GM21619 (cell line): ENCODE data around the gene KCNMA1.
"Not testable (repeated sequence)": the region's sequence is repeated elsewhere in the genome, so short reads cannot be mapped to it uniquely, and the experiment has no call there.

ENCODE experiments used
- ATAC-seq: cut with Tn5 transposase; IDR thresholded peaks from one replicate; pipeline ENCODE4 v1.9.1; 2021; ENCODE audit not compliant: unreplicated experiment

KCNMA1 gene

DNA sequence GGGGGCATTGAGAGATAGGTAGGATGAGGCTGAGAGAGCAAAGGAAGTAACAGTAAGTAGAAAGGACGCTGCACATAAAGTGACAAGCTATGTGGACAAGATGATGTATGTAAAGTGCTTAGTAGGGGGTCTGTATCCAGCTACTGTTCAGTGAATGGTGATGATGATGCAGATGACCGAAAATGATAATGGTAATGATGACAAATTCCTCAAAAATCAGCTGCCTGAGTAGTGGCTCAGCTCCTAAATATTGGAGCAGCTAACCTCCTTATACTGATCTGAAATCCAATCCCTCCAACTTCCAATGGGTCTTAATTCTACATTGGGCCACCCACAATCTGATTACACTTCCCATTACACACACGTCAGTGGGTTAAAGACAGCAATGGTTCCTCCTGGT is 27.1 kb upstream of the KCNMA1 start:
- ATAC-seq: no peak

DNA sequence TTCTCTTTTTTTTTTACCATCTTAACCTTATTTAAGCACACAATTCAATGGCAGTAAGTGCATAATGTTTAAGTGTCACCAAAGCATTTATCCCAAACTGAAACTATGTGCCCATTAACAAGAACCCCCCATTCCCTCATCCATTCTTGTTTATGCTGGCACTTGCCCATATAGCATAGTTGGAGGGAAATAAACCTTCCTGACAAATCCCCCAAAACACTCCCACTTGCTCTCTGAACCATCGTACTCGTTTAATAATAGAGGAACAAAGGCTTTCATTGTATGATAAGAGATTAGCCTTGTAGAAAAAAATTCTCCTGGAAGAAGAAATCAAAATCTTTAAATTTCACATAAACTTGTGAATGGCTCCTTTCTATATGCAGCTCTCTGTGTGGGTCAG is 26.4 kb upstream of the KCNMA1 start:
- ATAC-seq: no peak

DNA sequence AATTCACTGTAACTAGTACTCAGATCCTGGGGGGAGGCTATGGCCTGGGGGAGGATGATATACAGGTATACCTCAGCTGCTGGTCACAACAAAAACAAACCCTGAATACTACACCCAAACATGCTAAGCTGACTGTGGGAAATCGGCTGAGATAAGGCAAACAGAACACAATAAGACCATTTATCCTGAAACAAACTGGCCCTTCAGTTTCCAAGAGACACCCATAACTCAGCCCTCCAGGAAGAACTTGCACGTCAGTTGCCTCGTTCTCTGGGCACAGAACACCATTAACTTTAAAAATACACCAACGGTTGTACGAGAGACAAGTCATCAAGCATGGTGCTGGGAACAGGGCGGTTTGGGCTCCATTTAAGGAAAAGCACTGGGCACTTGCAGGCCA is 24.1 kb upstream of the KCNMA1 start:
- ATAC-seq: no peak

DNA sequence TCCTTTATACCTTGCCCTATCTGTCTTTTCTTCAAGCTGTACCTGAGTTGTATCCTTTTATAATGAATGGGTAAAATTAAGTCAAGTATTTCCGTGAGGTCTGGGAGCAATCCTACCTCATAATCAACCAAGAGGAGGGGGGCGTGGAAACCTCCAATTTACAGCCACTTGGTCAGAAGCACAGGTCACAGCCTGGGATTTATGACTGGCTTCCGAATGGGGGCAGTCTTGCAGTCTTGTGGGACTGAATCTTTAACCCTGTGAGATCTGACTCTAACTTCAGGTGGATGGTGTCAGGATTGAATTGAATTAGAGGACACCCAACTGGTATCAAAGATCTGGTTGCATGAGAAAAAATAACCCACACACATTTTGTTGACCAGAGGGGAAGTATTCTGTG is 23.5 kb upstream of the KCNMA1 start:
- ATAC-seq: no peak

DNA sequence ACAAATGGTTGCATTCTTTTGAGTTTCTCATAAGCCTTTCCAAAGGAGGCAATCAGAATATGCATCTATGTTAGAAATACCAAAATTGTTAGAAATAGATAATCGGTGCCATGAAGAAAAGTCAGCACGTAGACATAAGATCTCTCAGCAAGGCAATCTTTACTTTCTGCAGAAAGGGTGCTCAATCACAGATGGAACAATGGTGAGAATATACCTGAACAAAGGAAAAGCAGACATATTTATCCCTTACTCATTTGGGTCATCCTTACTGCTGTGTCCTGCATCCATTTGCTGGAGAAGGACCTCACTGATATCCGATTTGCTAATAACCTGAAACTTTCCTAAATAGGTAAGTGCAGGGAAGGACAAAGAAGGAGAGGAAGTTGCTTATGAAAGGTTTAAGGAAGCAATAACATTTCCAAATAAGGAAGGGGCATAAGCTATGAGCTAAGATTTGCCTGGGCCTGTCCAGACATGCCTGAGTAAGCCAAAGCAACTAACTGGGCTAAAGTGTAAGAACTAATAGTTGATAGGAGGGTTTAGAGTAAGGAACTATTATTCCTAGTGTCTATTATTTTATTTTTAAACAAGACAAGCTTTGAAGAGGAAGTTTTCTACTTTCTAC is 21.6 kb upstream of the KCNMA1 start:
- not testable (repeated sequence) for ATAC-seq

DNA sequence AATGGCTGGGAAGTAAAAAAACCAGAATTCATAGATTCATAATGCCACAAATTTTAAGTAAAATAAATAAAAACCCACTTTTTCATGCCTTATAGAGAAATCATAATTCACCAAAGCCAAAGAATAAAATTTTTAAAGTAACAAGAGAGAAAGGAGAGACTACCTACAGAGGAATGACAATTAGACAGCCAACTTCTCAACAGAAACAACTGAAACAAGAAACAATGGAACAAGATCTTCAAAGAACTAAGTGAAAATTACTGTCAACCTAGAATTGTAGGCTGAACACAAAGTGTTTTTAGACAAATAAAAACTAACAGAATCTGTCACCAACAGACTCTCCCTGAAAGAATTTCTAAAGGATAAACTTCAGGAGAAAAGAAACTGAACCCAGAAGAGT is 15.6 kb upstream of the KCNMA1 start:
- no peak for ATAC-seq

DNA sequence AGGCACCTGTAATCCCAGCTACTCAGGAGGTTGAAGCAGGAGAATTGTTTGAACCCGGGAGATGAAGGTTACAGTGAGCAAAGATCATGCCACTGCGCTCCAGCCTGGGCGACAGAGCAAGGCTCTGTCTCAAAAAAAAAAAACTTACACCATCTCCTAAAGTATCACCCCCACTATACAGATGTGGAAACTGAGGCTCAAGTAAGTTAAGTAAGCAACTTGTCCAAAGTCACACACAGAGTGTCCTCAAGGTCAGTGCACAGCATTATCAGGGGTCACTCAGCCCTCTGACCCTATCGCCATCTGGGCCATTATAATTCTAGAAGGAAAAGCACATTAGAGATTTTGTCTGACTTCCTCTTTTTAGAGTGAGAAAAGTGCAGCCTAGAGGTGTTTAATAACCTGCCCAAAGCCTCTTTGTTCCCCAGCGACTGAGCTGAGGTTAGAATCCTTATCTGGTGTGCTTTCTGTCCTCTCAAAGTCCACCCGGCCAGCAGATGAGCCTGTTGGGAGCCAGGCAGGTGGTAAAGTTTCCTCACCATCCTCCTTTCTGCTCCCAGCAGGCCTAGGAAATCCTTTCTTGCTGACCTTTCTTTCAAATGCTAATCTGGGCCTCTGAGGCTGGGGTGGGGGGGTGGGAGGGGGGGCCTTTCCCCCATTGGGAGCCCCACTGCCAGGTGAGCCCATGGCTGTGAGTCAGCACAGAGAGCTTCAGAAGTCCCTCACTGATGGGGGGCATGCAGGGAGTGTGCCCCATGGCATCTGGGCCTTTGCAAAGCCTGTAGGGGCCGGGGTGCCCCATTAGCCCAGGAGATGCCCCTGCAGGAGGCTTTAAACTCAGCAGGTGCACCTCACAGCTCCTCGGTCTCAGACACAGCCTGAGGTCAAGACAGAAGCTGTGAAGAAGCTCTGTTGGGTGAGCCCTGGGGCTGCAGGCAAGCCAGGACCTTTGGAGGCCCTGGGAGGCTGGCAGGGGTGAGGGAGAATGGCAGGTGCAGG is 12.0 kb upstream of the KCNMA1 start:
- ATAC-seq: peak; percentile 53

DNA sequence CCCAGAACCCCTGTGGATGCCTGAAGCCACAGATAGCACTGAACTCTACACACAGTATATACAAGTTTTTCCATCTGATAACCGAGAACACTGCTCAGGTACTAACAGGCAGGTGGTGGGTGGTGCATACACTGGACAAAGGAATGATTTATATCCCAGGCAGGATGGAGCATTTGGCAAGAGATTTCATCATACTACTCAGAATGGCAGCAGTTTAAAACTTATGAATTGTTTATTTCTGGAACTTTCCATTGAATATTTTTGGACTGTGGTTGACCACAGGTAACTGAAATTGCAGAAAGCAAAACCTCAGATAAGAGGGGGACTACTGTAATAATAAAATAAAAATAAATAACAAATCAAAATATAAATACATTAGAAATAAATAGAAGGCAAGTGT is 10.9 kb upstream of the KCNMA1 start:
- ATAC-seq: no peak

DNA sequence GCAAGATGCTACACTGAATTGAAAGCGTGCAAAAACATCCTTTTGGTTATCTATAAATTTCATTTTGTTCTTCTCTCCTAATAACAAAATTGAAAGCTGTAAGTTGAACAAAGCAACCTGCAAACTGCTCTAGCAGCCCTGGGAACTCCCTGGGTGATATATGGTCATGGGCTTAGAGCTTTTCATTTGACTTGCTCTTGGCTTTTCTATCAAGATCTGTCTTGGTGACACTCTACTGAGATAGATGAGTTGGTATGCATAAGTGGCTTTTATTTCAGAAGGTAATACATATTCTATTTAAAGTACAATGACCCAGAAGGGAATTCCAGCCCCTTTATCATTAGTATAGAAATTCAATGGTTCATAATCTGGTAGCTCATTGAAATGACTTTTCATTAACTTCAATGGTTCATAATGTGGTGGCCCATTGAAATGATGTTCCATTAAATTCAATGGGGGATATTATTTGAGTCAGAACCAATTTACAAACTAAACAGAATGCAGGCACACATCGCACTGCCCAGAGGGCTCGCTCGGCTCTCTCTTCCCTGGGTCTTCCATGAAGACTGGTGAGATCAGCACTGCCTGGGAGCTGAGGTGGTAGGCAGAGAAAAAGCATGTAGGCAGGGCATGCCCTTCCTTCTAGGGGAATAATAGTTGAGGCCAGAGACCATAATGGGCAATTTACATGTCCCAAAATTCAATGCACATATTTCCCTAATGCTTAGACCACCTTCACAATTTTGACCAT is 10.1 kb upstream of the KCNMA1 start:
- ATAC-seq: no peak

DNA sequence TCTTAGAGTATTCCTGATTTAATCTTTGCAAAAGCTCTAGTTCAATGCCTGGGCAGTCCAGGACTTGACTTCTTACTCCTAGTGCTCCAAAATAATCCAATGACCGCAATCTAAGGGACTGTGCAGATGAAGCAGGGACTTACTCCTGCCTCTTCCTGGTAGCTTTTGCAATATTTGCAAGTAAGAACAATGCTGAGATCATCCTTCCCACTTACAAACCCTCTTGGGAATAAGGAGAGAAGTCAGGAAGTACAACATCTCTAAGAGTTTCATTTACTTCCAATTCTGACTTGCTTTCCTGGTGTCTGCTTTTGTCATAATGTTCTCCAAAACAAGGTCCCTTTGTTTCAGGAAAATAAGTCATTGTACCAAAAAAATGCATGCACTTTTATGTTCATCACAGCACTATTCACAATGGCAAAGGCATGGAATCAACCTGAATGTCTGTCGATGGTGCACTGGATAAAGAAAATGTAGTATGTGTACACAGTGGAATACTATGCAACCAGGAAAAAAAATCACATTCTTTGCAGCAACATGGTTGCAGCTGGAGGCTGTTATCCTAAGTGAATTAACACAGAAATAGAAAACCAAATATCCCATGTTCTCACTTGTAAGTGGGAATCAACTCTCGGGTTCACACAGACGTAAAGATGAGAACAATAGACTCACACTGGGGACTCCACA is 7.1 kb upstream of the KCNMA1 start:
- ATAC-seq: no peak

DNA sequence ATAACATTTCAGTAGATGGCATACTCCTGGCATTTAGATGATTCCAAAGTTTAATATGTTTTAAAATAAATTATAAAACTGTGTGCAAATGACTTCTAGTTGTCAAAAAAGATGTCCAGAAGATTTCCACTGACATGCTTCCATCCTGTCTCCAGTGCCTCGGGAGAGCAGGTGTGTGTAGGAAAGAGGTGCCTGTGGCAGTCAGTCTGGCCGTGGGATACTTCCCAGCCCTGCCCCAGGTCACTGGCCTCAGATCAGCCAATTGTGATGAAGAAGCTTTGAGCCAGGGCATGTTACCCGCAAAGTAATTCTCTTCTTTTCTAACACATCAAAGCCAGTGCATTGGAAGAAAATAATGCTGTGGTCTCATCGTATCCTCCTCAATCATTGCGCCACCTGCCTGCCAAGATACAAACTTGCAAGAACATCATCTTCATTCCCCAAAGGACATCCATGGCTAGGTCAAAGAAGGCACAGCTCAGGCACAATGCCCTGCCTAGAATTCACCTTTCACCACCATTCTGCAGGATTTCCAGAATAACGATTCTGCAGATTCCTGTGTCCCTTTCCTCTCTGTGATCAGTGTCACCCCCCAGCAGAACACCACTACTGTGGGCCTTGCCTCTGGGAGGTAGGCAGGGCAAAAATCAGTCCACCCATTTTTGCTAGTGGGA is 6.3 kb upstream of the KCNMA1 start:
- no peak for ATAC-seq

DNA sequence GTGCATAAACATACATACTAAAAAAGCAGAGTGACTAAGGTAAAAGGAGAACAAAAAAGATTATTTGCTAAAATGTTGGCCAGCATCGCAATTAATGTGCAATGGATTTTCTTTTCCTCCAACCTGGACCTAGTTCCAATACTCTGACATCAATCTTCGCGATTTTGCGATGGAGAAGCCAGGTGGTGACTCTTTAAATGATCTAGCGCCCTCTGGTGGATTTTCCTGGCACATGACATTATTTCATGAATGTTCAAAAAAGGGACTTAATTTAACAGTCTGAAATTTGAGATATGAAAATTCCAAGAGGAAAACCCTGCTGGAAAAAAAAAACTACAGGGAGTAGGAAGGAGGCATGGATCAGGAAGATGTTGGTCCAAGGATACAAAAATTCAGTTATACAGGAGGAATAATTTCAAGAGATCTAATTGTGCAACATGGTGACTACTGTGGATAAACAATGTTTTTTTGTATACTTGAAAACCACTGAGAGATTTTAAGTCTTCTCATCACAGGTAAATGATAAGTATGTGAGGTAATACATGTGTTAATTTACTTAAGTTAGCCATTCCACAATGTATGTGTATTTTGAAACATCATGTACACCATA is 4.3 kb upstream of the KCNMA1 start:
- ATAC-seq: no peak

DNA sequence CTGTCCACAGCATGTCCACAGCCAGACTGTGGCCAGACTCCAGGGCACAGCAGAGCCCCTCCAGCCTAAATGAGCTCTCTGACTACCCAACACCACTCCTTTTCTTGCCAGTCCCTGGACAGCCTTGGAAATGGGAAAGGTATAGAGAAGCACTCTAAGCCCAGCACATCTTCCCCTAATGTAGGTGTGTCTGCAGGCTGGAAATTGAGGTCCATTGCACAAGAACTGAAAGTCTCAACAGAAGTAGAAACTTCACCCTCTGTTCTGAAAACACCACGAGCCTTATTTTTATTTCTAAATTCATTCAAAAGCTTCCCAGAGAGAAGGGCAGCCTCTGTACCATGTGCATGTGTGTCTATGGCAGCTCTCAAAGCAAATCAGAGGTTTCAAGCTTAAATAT is 3.7 kb upstream of the KCNMA1 start:
- no peak for ATAC-seq

DNA sequence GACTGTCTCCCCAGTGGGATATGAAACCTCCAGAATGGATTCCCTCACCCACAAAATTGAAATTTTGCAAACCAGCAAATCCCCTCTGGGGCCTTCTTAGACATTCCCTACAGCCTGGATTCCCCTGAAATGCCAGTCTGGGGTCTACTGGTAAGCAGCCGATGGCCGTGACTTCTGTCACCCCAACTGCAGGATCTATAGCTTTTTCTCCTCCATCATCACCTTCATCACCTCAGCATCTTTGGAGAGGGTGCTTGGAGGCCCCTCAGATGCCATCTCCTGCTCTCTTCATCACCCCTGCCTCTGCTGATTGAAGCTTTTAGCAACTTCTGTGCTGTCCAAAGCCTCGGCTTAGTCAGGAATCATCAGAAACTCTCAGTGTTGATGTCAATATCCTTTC is 2.6 kb upstream of the KCNMA1 start:
- no peak for ATAC-seq

DNA sequence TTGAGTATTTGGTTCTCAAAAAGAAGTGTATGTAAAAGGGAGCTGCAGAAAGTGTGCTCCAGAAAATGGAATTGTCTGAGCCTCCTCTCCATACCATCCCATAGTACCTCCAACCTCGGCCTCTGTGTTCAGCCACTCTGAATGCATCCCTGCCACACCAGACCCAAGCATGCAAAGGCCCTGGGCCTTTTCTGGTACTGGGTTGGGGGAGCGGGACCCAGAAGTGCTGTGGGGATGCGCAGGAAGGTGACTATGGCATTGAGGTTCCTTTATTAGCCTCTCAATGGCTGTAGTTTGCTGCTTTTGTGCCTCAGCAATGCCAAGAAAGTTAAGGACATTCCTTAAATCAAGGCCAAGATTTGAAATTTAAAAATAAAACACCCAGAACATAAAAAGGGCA is 2.1 kb upstream of the KCNMA1 start:
- ATAC-seq: no peak

DNA sequence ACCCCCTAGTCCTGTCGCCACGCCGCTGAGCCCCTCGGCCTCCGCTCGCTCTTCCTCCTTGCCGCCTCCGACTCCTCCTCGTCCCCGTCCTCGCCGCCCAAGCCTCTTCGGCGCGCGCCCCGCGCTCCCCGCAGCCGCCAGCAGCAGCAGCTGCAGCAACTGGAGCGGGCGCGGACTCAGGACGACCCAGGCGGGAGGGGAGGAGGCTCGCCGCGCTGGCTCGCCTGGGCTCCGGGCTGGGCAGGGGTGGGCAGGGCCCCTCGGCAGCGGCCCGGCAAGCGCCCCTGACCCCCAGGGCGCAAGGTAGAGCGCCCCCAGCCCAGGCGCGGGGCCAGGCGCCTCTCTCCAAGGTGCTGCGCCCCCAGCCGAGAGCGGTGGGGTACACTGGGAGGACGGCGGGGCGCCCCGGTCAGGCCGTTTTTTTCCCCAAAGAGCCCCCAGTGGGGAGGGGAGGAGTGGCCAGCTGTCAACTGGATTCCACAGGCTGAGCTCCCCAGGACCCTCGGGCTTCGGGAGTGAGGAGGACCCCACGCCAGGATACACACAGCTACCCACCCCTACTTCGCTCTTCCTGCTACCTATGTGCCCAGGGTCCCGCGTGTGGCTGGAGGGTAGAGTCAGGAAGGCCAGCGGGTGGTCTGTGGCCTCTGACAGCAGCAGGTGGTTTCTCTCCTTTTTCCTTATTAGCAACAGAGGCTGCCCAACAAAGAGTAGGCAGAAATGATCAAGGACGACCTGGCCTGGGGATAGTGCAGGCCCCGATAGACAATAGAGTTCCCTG is 903 bp upstream of the KCNMA1 start:
- no peak for ATAC-seq

DNA sequence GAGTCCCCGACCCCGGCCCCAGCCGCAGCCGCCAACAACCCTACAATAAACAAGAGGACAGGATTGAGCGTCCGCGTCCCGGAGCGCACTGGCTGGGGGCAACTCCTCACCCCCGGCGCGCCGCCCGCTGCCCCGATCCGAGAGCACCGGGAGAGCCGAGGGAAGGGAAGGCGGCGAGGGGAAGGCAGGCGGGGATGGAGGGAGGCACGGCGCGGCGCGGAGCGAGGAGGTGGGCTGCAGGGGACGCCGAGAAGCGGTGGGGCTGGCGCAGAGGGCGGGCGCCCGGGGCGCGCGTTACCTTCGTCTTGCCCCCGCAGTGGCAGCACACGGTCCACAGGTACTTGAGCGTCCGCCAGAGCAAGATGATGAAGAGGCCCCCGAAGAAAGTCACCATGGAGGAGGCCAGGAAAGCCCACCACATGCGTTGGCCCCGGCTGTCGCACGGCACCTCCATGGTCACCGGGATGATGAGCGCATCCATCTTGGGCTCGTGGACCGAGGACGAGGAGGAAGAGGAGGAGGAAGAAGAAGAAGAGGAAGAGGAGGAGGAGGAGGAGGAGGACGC is 559 bp downstream of the KCNMA1 start:
- no peak for ATAC-seq

DNA sequence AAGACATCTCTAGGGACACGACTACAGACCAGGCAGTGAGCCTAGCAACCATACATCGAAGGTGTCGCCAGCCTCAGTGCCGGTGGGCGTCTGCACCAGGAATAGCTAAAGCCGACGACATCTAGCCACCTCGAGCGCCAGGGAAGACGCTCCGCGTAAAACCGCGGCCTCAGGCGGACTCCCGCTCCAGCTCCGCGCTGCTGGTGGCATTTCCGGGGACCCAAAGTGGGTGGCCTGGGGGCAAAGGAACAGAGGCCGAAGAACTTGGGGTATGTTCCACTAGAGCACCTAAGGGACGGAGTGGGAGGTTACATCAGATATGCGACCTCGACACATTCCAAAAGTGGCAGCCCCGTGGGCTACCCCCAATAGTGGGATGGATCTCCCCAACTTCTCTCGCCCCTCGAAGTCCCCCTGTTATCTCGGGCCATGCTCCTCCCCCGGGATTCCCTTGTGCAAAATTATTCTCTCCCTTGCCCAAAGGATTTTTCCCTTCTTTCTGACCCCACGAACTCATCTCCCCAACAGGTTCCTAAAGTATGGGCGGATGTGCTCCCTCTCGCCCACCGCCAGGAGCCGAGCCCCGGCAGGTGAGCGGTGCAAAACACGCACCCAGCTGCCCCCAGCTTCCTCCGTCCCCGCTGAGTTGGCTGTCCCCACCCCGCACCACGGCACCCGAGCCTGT is 1.2 kb downstream of the KCNMA1 start:
- no peak for ATAC-seq
